ENCODE measurements around the gene RAX2. TPM values are rescaled to one million over a fixed set of nuclear protein-coding genes. Genes with fewer than 3 reads are reported as not detected.

The RAX2 gene
- total and polyA plus RNA-seq, 4 donors: 0.01 TPM; not detected in 3

DNA sequence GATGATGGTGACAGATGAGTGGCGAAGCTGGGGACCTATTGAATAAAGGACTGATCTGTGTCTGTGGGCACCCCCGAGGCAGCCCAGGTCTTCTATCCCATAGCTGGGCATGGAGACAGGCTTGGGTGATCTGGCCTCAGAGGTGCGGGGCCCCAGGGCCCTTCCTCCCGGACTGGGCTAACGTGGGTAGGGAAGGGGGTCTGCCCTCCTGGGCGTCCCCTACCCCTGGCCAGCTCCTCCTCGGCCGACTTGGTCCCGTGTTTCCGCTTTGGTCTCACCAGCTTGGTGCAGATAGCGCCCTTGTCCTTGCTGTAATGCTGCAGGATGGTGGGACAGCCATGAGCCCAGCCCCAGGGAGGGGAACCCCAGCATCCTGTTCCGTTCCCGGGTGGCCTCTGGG, 10.9 kb upstream of the RAX2 start:
- H3K27me3 ChIP-seq (ENCODE audit: control insufficient read depth in 3 of 3, insufficient read depth in 3 of 3, low read length in 2 of 3): peaks cover 0 to 16% (median 7%) of the 10 kb centered on the region in 3 donors
- TF ChIP-seq, protein P1, sequence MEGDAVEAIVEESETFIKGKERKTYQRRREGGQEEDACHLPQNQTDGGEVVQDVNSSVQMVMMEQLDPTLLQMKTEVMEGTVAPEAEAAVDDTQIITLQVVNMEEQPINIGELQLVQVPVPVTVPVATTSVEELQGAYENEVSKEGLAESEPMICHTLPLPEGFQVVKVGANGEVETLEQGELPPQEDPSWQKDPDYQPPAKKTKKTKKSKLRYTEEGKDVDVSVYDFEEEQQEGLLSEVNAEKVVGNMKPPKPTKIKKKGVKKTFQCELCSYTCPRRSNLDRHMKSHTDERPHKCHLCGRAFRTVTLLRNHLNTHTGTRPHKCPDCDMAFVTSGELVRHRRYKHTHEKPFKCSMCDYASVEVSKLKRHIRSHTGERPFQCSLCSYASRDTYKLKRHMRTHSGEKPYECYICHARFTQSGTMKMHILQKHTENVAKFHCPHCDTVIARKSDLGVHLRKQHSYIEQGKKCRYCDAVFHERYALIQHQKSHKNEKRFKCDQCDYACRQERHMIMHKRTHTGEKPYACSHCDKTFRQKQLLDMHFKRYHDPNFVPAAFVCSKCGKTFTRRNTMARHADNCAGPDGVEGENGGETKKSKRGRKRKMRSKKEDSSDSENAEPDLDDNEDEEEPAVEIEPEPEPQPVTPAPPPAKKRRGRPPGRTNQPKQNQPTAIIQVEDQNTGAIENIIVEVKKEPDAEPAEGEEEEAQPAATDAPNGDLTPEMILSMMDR (IDR thresholded peaks at IDR 0.05; ENCODE audit: control extremely low read depth, extremely low read depth): no peak
- H3K9ac ChIP-seq (ENCODE audit: insufficient read depth in 1 of 2, low read length in 2 of 2): no peak overlapping the region
- no peak for ATAC-seq (ENCODE audit: insufficient read depth, low FRiP score)
- no peak for DNase-seq
- no peaks in the 10 kb centered on the region for H3K36me3 ChIP-seq (ENCODE audit: control insufficient read depth in 4 of 4, insufficient read depth in 4 of 4, low read length in 4 of 4)
- WGBS, 2 donors: 90 to 92% methylated on average over 12 to 13 of the region's 13 CpGs
- no peak overlapping the region for H3K4me3 ChIP-seq
- no peak overlapping the region for H3K27ac ChIP-seq (ENCODE audit: low read depth in 1 of 2, low read length in 1 of 2)
- H3K4me1 ChIP-seq (ENCODE audit: control insufficient read depth in 5 of 5, insufficient read depth in 5 of 5, low read length in 5 of 5): no peaks in the 10 kb centered on the region
- H3K9me3 ChIP-seq (ENCODE audit: control insufficient read depth in 4 of 4, insufficient read depth in 3 of 4, low read length in 3 of 4): peaks cover 0 to 24% (median 13%) of the 10 kb centered on the region in 4 donors

DNA sequence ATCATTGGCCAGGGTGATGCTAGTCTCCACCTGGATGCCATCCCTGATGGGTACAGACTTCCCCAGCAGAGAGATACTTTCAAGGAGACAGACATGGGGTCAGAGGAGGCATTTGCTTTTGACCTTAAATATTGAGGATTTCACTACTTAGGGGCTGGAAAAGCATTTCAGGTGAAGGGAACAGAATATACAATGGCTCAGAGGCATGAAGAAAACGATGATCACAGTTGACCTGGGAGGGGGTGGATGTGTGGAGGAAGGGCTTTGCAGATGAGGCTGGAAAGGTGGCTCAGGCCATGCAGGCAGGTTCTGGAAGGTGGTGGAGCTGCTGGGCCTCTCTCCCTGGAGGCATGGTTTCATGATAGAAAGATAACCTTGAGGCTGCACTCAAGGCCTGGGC, 10.3 kb upstream of the RAX2 start:
- Histone ChIP-seq H3K9me3 (ENCODE audit: control insufficient read depth in 4 of 4, insufficient read depth in 3 of 4, low read length in 3 of 4) (peaks cover 0 to 24% (median 13%) of the 10 kb centered on the region in 4 donors), H3K9ac (ENCODE audit: insufficient read depth in 1 of 2, low read length in 2 of 2) (no peak overlapping the region), H3K4me3 (no peak overlapping the region), H3K27ac (ENCODE audit: low read depth in 1 of 2, low read length in 1 of 2) (no peak overlapping the region), H3K36me3 (ENCODE audit: control insufficient read depth in 4 of 4, insufficient read depth in 4 of 4, low read length in 4 of 4) (no peaks in the 10 kb centered on the region), H3K27me3 (ENCODE audit: control insufficient read depth in 3 of 3, insufficient read depth in 3 of 3, low read length in 2 of 3) (peaks cover 0 to 16% (median 7%) of the 10 kb centered on the region in 3 donors), H3K4me1 (ENCODE audit: control insufficient read depth in 5 of 5, insufficient read depth in 5 of 5, low read length in 5 of 5) (no peaks in the 10 kb centered on the region)
- WGBS, 2 donors: 95 to 100% methylated on average over 1 of the region's 1 CpG
- TF ChIP-seq, protein P1 (IDR thresholded peaks at IDR 0.05; ENCODE audit: control extremely low read depth, extremely low read depth): no peak
- DNase-seq: no peak
- no peak for ATAC-seq (ENCODE audit: insufficient read depth, low FRiP score)

DNA sequence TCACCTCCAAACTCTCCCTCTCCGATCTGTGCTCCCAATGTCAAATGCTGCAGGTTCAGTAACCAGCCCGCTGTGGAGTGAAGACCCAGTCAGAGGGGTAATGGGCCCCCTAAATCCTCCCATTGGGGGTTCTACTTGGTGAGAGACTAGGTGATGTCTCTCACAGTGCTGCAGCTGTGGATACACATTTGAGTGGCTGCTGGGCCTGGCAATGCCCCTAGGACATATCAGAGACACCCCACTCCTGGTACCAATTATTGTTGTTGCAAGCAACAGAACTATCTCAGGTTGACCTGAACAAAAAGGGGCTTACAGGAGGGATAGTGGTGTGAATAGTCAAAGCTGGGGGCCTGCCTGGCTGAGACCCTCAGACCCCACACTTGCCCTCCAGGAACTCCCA, 9.6 kb upstream of the RAX2 start:
- Histone ChIP-seq H3K9ac (ENCODE audit: insufficient read depth in 1 of 2, low read length in 2 of 2) (no peak overlapping the region), H3K4me3 (no peak overlapping the region), H3K27me3 (ENCODE audit: control insufficient read depth in 3 of 3, insufficient read depth in 3 of 3, low read length in 2 of 3) (peaks cover 0 to 16% (median 5%) of the 10 kb centered on the region in 3 donors), H3K36me3 (ENCODE audit: control insufficient read depth in 4 of 4, insufficient read depth in 4 of 4, low read length in 4 of 4) (no peaks in the 10 kb centered on the region), H3K9me3 (ENCODE audit: control insufficient read depth in 4 of 4, insufficient read depth in 3 of 4, low read length in 3 of 4) (peaks cover 0 to 24% (median 13%) of the 10 kb centered on the region in 4 donors), H3K4me1 (ENCODE audit: control insufficient read depth in 5 of 5, insufficient read depth in 5 of 5, low read length in 5 of 5) (no peaks in the 10 kb centered on the region), H3K27ac (ENCODE audit: low read depth in 1 of 2, low read length in 1 of 2) (no peak overlapping the region)
- ATAC-seq (ENCODE audit: insufficient read depth, low FRiP score) (no peak), DNase-seq (no peak)
- 96 to 97% methylated on average over 2 of the region's 2 CpGs for WGBS, 2 donors
- TF ChIP-seq, protein P1 (IDR thresholded peaks at IDR 0.05; ENCODE audit: control extremely low read depth, extremely low read depth): no peak

DNA sequence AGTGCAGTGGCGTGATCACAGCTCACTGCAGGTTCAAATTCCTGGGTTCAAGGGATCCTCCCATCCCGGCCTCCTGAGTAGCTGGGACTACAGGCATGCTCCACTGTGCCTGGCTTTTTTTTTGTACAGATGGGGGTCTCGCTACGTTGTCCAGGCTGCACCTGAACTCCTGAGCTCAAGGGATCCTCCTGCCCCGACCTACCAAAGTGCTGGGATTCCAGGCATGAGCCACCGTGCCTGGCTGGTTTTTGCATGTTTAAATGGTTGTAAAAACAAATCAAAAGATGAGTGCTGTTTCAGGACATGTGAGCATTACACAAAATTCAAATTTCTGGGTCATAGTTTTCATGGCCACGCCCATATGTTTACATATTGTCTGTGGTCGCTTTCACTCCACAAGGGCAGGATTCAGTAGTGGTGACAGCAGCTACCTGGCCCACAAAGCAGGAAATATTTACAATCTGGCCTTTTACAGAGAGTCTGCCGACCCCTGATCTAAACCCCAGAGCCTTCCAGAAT, 8.8 kb upstream of the RAX2 start:
- ATAC-seq (ENCODE audit: insufficient read depth, low FRiP score) (no peak), DNase-seq (no peak)
- no peak overlapping the region for H3K27ac ChIP-seq (ENCODE audit: low read depth in 1 of 2, low read length in 1 of 2)
- peaks cover 0 to 16% (median 3%) of the 10 kb centered on the region in 3 donors for H3K27me3 ChIP-seq (ENCODE audit: control insufficient read depth in 3 of 3, insufficient read depth in 3 of 3, low read length in 2 of 3)
- no peaks in the 10 kb centered on the region for H3K4me1 ChIP-seq (ENCODE audit: control insufficient read depth in 5 of 5, insufficient read depth in 5 of 5, low read length in 5 of 5)
- no peaks in the 10 kb centered on the region for H3K36me3 ChIP-seq (ENCODE audit: control insufficient read depth in 4 of 4, insufficient read depth in 4 of 4, low read length in 4 of 4)
- peaks cover 0 to 24% (median 13%) of the 10 kb centered on the region in 4 donors for H3K9me3 ChIP-seq (ENCODE audit: control insufficient read depth in 4 of 4, insufficient read depth in 3 of 4, low read length in 3 of 4)
- TF ChIP-seq, protein P1 (IDR thresholded peaks at IDR 0.05; ENCODE audit: control extremely low read depth, extremely low read depth): no peak
- WGBS, 2 donors: 88 to 94% methylated on average over 9 of the region's 9 CpGs
- no peak overlapping the region for H3K4me3 ChIP-seq
- H3K9ac ChIP-seq (ENCODE audit: insufficient read depth in 1 of 2, low read length in 2 of 2): no peak overlapping the region

Measured in lung (tissue), 12 donors.